Activated naive CD8-positive, alpha-beta T cell treated with anti-CD3 and anti-CD28 coated beads for 36 hours (primary cell): ENCODE results near the gene HLCS. TPM values are rescaled to one million over a fixed set of nuclear protein-coding genes. Genes with fewer than 3 reads are reported as not detected.

ENCODE experiments used
- DNase-seq: peaks from one replicate; pipeline ENCODE4 v3.0.0; 2021
- H3K27ac Mint-ChIP-seq: one replicate; pipeline ENCODE4 v1.8.0; 2022; ENCODE audit warnings: mild to moderate bottlenecking, moderate library complexity, mixed read lengths
- H3K27me3 Mint-ChIP-seq: one replicate; pipeline ENCODE4 v1.8.0; 2022; ENCODE audit warnings: mild to moderate bottlenecking, mixed read lengths
- H3K36me3 Mint-ChIP-seq: one replicate; pipeline ENCODE4 v1.8.0; 2021; ENCODE audit warnings: mild to moderate bottlenecking, mixed read lengths
- H3K4me1 Mint-ChIP-seq: one replicate; pipeline ENCODE4 v1.8.0; 2021; ENCODE audit warnings: mixed read lengths
- H3K4me3 Mint-ChIP-seq: one replicate; pipeline ENCODE4 v1.8.0; 2022; ENCODE audit warnings: mild to moderate bottlenecking, moderate library complexity, mixed read lengths
- H3K9me3 Mint-ChIP-seq: one replicate; pipeline ENCODE4 v1.8.0; 2022; ENCODE audit warnings: mixed read lengths
- total RNA-seq, 2 experiments: library from RNA; stranded (reverse); gene quantifications; one replicate each; pipeline ENCODE4 v1.2.3, GENCODE V29; 2021

Gene HLCS
- total RNA-seq, 2 experiments from 2014 or later, result 12.2 to 13.7 TPM

DNA sequence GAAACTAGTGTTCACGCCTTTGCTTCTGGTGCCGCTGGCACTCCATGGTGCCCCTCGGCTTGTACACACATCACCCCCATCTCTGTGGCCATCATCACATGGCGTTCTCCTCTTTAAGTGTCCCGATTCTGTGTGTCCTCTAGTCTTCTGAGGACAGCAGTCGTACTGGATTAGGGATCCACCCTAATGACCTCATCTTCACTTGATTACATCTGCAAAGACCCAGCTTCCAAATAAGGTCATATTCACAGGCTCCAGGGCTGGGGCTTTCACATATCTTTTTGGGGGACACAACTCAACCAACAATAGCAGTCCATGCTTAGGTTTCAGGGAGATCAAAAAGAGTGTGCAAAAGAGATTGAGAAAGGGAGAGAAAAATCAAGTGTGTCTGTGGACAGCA, 64.9 kb downstream of the HLCS start:
- Mint-ChIP-seq H3K4me3 (no peak overlapping the region), H3K27me3 (no peaks in the 10 kb centered on the region), H3K9me3 (no peaks in the 10 kb centered on the region), H3K36me3 (peaks cover 3% of the 10 kb centered on the region), H3K4me1 (peaks cover 4% of the 10 kb centered on the region), H3K27ac (no peak overlapping the region)
- no peak for DNase-seq

DNA sequence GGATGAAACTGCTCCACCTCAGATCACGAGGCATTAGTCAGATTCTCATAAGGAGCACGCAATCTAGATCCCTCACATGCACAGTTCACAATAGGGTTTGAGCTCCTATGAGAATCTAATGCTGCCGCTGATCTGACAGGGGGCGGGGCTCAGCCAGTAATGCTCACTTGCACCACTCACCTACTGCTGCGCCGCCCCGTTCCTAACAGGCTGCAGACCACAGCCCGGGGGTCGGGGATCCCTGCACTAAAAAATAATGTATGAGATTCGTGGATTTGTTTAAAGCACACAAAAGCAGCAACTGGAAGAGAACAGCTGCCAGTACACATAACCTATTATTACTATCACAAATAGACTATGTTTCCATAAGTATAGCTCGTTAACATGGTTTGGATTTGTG, 72.9 kb downstream of the HLCS start:
- no peak for DNase-seq
- Mint-ChIP-seq H3K9me3 (no peaks in the 10 kb centered on the region), H3K27ac (no peak overlapping the region), H3K4me3 (no peak overlapping the region), H3K27me3 (no peaks in the 10 kb centered on the region), H3K4me1 (no peaks in the 10 kb centered on the region), H3K36me3 (peaks cover 23% of the 10 kb centered on the region)

DNA sequence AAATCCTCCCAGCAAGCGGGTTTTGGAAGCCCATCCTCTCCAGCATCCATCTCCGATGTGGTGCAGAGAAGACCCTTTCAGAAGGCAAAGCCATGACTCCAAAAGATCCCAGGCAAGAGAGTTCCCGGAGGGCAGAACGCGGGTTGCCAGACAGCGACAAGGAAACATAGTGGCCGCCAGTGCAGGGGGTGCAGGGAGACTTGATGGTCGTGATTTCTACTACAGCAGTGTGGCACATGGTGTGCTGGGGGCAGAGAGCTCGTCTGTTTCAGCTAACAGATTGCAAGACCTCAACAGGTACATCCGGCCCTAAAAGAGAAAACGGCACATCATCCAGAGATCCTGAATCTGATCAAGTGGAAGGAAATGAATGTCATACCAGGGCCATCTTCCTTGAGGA, 74.3 kb downstream of the HLCS start:
- DNase-seq, result no peak
- Mint-ChIP-seq H3K4me1 (no peaks in the 10 kb centered on the region), H3K9me3 (no peaks in the 10 kb centered on the region), H3K4me3 (no peak overlapping the region), H3K27ac (no peak overlapping the region), H3K27me3 (no peaks in the 10 kb centered on the region), H3K36me3 (peaks cover 24% of the 10 kb centered on the region)

DNA sequence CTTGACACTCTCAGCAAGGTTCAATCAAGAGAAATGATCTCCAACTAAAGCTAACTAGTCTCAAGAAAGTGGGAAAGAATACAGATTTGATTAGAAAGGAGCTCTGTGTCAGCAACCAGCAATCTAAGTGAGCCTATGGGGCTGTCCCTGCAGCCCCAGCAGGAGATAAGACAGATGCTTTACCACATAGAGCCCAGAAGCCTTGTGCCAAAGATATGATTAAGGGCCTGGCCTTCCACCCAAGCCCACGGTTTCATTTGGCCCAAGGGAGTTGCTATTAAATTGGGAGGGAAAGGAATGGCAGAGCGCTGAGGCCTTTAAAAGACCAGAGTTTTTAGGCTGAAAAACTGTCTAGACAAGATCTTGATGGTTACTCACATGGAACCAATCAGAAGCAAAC, 74.8 kb downstream of the HLCS start:
- no peak for DNase-seq
- Mint-ChIP-seq H3K4me1 (no peaks in the 10 kb centered on the region), H3K9me3 (no peaks in the 10 kb centered on the region), H3K4me3 (no peak overlapping the region), H3K27ac (no peak overlapping the region), H3K36me3 (peaks cover 27% of the 10 kb centered on the region), H3K27me3 (no peaks in the 10 kb centered on the region)

DNA sequence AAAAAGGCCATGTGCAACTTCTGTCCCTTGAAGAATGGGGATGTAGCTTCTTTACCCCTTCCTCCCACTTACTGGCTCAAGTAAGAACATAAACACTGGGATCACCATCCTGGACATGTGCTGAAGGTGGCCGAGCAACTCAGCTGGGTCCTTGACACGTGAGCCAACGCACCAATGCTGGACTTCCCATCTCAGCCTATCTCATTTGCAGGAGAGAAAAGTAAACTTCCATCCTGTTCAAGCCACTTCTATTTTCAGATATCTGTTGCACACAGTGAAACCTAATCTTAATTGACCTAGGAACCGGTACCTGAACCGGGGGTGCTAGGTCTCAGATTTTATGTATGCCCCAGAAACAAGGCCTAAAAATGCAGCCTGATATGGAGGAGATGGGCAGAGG, 75.3 kb downstream of the HLCS start:
- peaks cover 25% of the 10 kb centered on the region for H3K36me3 Mint-ChIP-seq
- H3K9me3 Mint-ChIP-seq, result no peaks in the 10 kb centered on the region
- no peaks in the 10 kb centered on the region for H3K27me3 Mint-ChIP-seq
- no peak overlapping the region for H3K4me3 Mint-ChIP-seq
- no peak for DNase-seq
- H3K27ac Mint-ChIP-seq, result no peak overlapping the region
- H3K4me1 Mint-ChIP-seq, result no peaks in the 10 kb centered on the region

DNA sequence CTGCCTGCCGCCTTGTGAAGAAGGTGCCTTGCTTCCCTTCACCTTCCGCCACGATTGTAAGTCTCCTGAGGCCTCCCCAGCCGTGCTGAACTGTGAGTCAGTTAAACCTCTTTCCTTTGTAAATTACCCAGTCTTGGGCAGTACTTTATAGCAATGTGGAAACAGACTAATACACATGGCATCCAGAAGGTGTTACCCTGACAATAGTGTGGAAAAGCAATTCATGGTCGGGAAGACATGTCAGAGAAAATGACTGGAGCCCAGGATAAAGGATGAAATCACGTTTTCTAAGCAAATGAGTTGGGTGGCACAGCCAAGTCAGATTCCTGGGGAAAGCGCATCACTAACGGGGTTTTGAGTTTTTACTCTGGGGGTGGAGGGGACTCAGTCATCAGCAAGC, 76.4 kb downstream of the HLCS start:
- Mint-ChIP-seq H3K4me1 (no peaks in the 10 kb centered on the region), H3K27ac (no peak overlapping the region), H3K36me3 (peaks cover 31% of the 10 kb centered on the region), H3K9me3 (no peaks in the 10 kb centered on the region), H3K27me3 (no peaks in the 10 kb centered on the region), H3K4me3 (no peak overlapping the region)
- DNase-seq, result no peak

DNA sequence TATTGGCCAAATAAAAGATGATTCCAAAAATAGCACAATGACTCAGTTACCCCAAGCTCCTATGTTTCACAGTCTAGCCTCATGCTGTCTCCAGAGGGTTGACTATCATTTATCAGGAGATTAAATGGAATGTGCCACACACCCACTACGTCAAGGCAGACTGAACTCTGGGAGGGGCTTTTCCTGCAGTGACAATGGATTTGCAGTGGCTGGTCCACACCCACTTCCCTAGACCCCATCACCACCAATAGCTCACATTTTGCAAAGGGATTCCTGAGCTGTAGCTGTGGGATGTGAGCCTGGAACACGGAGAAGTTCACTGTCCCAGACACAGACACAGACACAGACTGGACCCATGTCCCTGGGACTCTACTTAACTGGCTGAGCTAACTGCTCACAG, 77.1 kb downstream of the HLCS start:
- H3K4me1 Mint-ChIP-seq, result no peaks in the 10 kb centered on the region
- H3K27me3 Mint-ChIP-seq, result no peaks in the 10 kb centered on the region
- H3K9me3 Mint-ChIP-seq, result peaks cover 3% of the 10 kb centered on the region
- no peak for DNase-seq
- no peak overlapping the region for H3K4me3 Mint-ChIP-seq
- H3K36me3 Mint-ChIP-seq, result peaks cover 31% of the 10 kb centered on the region
- H3K27ac Mint-ChIP-seq, result no peak overlapping the region

DNA sequence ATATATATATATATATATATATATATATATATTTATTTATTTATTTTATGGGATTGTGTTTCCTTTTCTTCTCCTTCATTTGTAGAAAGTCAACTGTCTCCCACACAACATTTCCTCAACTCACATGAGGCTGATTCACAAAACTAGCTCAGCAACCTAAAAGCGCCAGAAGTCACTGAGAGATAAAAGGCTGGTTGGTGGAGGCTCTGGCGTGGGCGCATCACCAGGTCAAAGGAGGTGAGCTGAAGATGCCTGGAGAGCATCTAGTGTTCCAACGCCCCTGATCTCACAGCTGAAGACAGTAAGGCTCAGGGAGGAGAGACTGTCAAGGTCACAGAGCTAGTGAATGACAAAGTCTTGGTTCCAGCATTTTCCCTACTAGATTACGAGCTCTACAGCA, 78.0 kb downstream of the HLCS start:
- no peak overlapping the region for H3K4me3 Mint-ChIP-seq
- H3K27me3 Mint-ChIP-seq, result no peaks in the 10 kb centered on the region
- H3K9me3 Mint-ChIP-seq, result peaks cover 10% of the 10 kb centered on the region
- no peak for DNase-seq
- no peak overlapping the region for H3K27ac Mint-ChIP-seq
- H3K4me1 Mint-ChIP-seq, result no peaks in the 10 kb centered on the region
- H3K36me3 Mint-ChIP-seq, result peaks cover 38% of the 10 kb centered on the region

DNA sequence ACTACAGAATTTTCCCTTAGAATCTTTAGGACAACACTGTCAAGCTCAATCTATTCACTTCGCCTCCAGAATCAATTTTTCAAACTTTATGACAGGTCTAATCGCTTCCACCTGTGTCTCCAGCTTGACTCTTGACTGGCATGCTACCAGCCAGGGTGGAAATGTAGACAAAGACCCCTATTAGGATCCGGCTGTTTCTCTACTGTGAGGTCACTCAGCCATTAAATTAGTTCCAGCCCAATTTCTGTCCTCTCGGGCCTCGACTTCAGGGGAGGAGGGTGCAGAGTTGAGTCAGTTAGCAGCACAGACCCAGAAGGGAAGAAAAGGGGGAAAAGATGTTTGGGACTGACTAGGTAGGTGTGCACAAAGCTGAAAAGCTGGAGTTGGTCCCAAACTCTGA, 78.5 kb downstream of the HLCS start:
- peaks cover 44% of the 10 kb centered on the region for H3K36me3 Mint-ChIP-seq

DNA sequence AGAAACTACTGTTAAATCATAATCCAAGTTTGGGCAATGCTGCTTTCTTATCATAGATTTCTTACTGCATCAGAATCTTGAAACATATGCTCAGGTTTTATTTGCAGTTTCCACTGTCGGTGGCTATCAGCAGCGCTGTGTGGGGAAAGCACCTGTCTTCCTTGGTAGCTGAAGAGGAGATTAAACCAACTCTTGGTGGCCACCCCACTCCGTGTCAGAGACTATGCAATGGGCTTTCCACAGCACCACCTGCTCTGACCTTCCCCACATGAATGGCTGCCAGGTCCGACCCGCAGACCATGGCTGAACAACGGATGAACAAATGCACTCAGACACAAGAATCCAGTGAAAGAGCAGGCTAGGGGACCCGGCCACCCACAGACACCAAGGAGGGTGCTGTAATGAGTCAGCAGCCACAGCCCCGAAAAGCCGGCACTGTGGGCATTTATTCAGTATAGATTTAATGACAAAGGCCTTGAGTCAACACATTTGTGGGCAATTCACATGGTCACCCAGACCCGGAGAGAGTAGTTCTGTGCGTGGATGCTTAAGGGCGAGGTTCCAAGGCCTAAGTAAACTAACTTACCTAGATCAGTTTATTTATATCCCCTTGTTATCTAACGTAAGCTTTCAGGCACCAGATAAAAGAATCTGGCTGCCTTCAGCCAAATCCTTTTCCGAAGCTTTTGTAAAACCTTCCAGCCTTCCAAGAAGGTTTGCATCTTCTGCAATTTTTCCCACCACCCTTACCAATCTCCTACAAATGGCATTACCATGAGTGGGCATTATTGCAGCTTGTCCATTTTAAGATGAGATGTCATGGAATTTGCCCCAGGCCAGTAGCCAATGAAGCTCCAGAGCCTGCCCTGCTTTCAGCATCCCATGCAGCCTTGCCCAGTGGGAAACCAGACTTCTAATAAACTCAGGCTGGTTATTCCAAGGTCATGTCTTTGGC, 82.7 kb downstream of the HLCS start:
- Mint-ChIP-seq H3K4me1 (no peaks in the 10 kb centered on the region), H3K36me3 (peaks cover 47% of the 10 kb centered on the region), H3K27ac (no peak overlapping the region), H3K27me3 (no peaks in the 10 kb centered on the region), H3K9me3 (peaks cover 10% of the 10 kb centered on the region), H3K4me3 (no peak overlapping the region)
- no peak for DNase-seq

More for the DNA sequence above, 78.5 kb downstream of the HLCS start:
- Mint-ChIP-seq H3K4me3 (no peak overlapping the region), H3K4me1 (no peaks in the 10 kb centered on the region), H3K27me3 (no peaks in the 10 kb centered on the region), H3K9me3 (peaks cover 10% of the 10 kb centered on the region), H3K27ac (no peak overlapping the region)
- DNase-seq, result no peak

DNA sequence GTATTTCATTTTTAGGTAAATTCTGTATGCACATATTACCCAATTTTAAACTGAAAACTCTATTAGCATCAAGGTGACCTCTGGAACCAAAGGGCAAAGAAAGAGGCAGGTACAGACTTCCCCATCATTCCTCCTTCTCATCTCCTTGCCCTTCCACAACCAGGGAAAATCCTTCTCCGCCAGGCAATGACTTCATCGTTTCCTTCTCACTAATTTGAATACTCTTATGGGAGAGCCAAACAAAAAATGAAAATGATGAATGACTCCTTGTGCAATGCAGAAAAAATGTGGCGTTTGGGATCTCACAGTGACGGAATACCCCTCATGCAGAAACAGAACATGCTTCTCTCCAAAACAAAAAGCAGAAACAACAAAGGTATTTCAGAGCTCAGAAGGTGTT, 83.7 kb downstream of the HLCS start:
- Mint-ChIP-seq H3K4me3 (no peak overlapping the region), H3K4me1 (no peaks in the 10 kb centered on the region), H3K27ac (no peak overlapping the region), H3K9me3 (peaks cover 15% of the 10 kb centered on the region), H3K36me3 (peaks cover 51% of the 10 kb centered on the region), H3K27me3 (no peaks in the 10 kb centered on the region)
- no peak for DNase-seq

DNA sequence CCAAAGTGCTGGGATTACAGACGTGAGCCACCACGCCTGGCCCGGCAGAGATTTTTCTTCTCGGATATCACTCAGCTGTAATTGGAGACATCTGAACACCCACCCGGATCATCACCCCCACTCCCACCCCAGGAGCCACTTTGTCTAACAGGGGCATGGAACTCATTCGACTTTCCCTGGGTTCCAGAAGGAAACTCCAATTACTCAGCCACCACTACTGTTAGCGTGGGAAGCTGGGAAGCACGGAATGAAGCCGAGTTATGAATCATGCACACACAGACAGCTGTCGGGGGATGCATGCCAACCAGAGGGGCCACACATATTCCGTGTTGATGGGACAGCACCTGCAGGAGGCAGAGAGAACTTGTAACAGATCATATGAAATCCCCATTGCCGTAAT, 85.2 kb downstream of the HLCS start:
- H3K27ac Mint-ChIP-seq, result no peak overlapping the region
- H3K27me3 Mint-ChIP-seq, result no peaks in the 10 kb centered on the region
- no peak overlapping the region for H3K4me3 Mint-ChIP-seq
- H3K36me3 Mint-ChIP-seq, result peaks cover 48% of the 10 kb centered on the region
- peaks cover 16% of the 10 kb centered on the region for H3K9me3 Mint-ChIP-seq
- no peaks in the 10 kb centered on the region for H3K4me1 Mint-ChIP-seq
- no peak for DNase-seq

DNA sequence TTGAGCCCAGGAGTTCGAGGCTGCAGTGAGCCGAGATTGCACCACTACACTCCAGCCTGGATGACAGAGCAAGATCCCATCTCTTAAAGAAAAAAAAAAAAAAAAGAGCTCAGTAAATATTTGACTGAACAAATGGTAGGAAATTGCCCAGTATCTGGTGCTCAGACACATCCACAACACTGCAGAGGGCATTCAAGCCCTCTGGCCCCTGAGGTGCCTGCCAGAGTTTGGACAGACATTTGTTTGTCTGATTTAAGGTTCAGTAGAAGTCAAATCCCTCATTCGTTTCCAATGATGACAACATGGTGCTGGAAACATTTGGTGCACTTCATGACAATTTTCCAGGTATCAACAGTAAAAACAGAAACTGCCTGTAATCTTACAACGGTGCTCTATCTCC, 86.6 kb downstream of the HLCS start:
- Mint-ChIP-seq H3K27me3 (no peaks in the 10 kb centered on the region), H3K4me3 (no peak overlapping the region), H3K36me3 (peaks cover 42% of the 10 kb centered on the region), H3K4me1 (no peaks in the 10 kb centered on the region), H3K9me3 (peaks cover 16% of the 10 kb centered on the region), H3K27ac (no peak overlapping the region)
- DNase-seq, result no peak

DNA sequence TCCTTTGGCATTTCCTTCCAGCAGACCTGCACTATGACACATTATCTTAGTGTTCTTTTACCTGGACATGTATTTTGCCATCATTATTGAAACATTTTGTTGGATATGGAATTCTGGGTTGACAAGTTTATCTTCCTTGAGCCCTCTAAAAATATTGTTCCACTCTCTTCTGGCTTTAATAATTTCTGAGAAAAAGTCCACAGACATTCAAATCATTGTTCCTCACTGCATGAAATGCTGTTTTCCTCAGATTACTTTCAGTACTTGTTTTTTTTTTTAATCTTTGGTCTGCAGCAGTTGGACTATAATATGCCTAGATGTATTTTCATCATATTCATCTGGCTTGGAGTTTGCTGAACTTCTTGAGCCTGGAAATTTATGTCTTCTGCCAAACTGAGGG, 88.7 kb downstream of the HLCS start:
- H3K27ac Mint-ChIP-seq, result no peak overlapping the region
- DNase-seq, result no peak
- H3K27me3 Mint-ChIP-seq, result no peaks in the 10 kb centered on the region
- peaks cover 24% of the 10 kb centered on the region for H3K36me3 Mint-ChIP-seq
- no peak overlapping the region for H3K4me3 Mint-ChIP-seq
- no peaks in the 10 kb centered on the region for H3K4me1 Mint-ChIP-seq
- H3K9me3 Mint-ChIP-seq, result peaks cover 6% of the 10 kb centered on the region

DNA sequence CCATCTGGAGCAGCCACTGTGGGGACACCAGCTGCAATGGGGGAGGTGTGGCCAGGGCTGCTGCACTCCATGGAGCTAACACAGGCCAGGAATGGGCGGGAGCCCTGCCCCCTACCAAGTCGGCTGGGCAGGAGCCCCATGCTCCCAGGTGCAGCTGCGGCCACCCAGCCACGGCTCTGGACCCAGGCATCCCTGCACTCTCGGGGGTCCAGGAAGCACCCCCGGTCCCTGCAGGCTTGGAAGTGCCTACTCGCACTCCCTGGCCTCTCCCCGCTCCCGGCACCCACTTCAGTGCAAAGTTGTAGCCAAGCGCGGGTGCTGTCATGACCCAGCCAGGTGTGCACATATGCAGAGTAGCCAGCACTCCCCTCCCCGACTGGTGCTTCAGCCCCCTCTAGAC, 91.8 kb downstream of the HLCS start:
- Mint-ChIP-seq H3K4me1 (no peaks in the 10 kb centered on the region), H3K27ac (no peak overlapping the region), H3K9me3 (peaks cover 6% of the 10 kb centered on the region), H3K4me3 (no peak overlapping the region), H3K27me3 (no peaks in the 10 kb centered on the region), H3K36me3 (peaks cover 15% of the 10 kb centered on the region)
- no peak for DNase-seq

DNA sequence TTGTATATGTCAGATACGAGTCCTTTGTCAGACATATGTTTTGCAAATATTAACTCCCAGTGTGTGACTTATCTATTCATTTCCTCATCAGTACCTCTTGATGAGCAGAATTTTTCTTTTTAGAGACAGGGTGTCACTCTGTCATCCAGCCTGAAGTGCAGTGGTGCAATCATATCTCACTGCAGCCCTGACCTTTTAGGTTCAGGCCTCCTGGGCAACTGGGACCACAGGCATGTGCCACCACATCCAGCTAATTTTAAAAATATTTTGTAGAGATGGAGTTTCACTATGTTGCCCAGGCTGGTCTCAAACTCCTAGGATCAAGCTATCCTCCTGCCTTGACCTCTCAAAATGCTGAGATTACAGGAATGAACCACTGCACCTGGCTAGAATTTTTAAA, 93.0 kb downstream of the HLCS start:
- peaks cover 6% of the 10 kb centered on the region for H3K9me3 Mint-ChIP-seq
- no peak overlapping the region for H3K4me3 Mint-ChIP-seq
- H3K36me3 Mint-ChIP-seq, result peaks cover 19% of the 10 kb centered on the region
- H3K27ac Mint-ChIP-seq, result no peak overlapping the region
- no peaks in the 10 kb centered on the region for H3K4me1 Mint-ChIP-seq
- no peaks in the 10 kb centered on the region for H3K27me3 Mint-ChIP-seq
- no peak for DNase-seq
